NT2/D1 (cell line): Measurements from ENCODE around the gene NARF.

Experiments
- SUZ12 ChIP-seq: IDR thresholded peaks from 2 replicates; pipeline ENCODE4 v1.6.1; 2011; ENCODE audit not compliant: insufficient read length, insufficient read depth; ENCODE audit errors: extremely low read depth
- YY1 ChIP-seq: IDR thresholded peaks from 2 replicates; pipeline ENCODE4 v1.6.1; 2011; ENCODE audit not compliant: insufficient read length, insufficient read depth
- ZNF274 ChIP-seq: IDR thresholded peaks from 2 replicates; pipeline ENCODE4 v1.6.1; 2011; ENCODE audit warnings: mild to moderate bottlenecking, low read depth, low read length

DNA sequence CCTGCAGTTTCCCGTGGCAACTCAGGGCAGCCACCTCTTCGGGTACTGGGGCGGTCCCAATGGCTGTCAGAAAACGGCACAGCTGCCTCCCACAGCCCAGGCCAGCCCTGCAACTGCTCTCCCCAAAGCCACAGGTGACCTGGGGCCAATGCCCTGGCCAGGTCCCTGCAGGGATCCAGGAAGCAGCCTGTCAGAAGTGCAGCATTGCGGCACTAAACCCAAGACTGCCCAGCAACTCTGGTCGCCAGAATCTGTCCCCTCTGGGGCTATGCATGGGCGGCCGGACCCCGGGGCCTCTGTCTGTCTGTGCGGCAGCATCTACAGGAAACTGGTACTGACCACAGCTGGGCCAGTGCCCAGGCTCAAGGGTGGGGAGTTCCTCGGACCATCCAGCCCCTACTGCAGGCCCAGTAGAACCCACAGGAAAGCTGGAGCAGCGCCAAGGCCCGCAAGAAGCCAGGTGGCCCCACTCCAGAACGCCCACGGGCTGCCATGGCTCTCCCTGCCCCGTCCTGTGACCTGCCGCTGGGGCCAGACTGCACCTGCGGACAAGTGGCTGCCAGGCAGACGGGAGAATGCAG is 13.5 kb upstream of the NARF start:
- no peak for TF ChIP-seq SUZ12
- TF ChIP-seq YY1, result no peak
- TF ChIP-seq ZNF274, result no peak
